SHP77 treated with DMSO at 0.1 percent for 48 hours (cell line): ENCODE measurements around the gene PDCD1LG2.

ENCODE experiments used
- DNase-seq: peaks from one replicate; lab custom pipeline; 2025; lab: John Stamatoyannopoulos, UW

The PDCD1LG2 gene

GRCh38 chr9:5531101-5531882 lies 21.0 kb downstream of the PDCD1LG2 start:
- DNase-seq = no peak

DNA sequence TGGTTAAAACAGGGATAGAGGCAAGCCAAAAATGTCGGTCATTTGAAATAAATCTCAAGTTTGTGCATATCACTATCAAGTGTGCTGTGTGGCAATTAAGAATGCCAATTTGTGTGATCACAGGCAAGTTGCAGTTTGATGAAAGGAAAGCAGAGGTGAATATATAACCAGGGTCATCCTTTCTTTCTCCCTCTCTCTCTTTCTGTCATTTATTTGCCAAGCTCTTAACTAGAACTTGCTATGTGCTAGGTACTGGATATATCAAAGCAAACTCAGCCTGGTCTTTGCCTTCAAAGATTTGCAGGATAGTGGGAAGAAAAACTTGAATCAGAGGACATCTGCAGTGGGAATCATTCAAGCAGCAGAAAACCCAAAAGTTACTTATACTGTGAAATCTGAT lies 22.0 kb downstream of the PDCD1LG2 start:
- no peak for DNase-seq

GRCh38 chr9:5532790-5533189 lies 22.5 kb downstream of the PDCD1LG2 start:
- no peak for DNase-seq

GRCh38 chr9:5536684-5537083 lies 26.4 kb downstream of the PDCD1LG2 start:
- DNase-seq = no peak

GRCh38 chr9:5543875-5544702 lies 33.8 kb downstream of the PDCD1LG2 start:
- DNase-seq = no peak

- DNase-seq = no peak
Measured at GRCh38 chr9:5549658-5550650, 39.6 kb downstream of the PDCD1LG2 start.

DNA sequence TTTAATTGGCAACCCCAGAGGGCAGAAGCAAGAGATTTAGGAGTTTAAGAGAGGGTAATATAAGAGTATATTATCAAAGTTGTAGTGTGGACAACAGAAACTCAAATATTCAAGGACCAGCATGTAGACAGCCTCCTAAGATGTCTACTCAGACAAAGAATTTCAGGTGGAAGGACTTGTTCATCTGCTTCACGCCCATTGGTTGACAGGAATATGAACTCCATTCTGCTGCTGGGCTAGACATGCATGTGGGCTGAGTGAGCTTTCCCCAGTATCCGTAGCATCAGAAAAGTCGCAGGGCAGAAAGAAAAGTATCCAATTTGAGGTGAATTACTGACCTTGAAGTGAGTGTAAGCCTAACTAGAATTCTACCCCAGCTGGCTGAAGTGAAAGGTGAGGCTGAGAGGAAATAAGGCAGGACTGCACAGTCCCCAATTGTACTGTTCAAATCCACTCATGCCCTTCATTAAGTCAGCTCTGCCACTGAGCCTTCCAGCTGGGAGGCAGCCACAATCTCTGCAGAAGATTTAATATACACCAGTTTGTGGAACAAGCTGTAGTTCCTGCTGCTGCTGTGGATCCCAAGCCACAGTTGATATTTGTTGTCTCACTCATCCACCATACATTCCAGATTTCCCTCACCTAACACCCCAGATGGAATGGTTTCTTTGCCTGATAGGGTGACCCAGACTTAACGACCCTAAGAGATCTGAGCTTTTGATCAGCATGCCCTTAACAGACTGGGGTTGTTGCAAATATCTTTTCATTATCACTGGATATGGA lies 41.2 kb downstream of the PDCD1LG2 start:
- DNase-seq = no peak

- no peak for DNase-seq
Measured at GRCh38 chr9:5552301-5552700, 42.0 kb downstream of the PDCD1LG2 start.

- DNase-seq = no peak
Measured at GRCh38 chr9:5553211-5553610, 42.9 kb downstream of the PDCD1LG2 start.

GRCh38 chr9:5554254-5554653 lies 43.9 kb downstream of the PDCD1LG2 start:
- no peak for DNase-seq

- no peak for DNase-seq
Measured at GRCh38 chr9:5556101-5556705, 45.9 kb downstream of the PDCD1LG2 start.

- DNase-seq = no peak
Measured at GRCh38 chr9:5557606-5558587, 47.6 kb downstream of the PDCD1LG2 start.

- DNase-seq = no peak
Measured at GRCh38 chr9:5559659-5560058, 49.3 kb downstream of the PDCD1LG2 start.

- no peak for DNase-seq
Measured at GRCh38 chr9:5560443-5561100, 50.2 kb downstream of the PDCD1LG2 start.

GRCh38 chr9:5561828-5562488 lies 51.6 kb downstream of the PDCD1LG2 start:
- DNase-seq = no peak

DNA sequence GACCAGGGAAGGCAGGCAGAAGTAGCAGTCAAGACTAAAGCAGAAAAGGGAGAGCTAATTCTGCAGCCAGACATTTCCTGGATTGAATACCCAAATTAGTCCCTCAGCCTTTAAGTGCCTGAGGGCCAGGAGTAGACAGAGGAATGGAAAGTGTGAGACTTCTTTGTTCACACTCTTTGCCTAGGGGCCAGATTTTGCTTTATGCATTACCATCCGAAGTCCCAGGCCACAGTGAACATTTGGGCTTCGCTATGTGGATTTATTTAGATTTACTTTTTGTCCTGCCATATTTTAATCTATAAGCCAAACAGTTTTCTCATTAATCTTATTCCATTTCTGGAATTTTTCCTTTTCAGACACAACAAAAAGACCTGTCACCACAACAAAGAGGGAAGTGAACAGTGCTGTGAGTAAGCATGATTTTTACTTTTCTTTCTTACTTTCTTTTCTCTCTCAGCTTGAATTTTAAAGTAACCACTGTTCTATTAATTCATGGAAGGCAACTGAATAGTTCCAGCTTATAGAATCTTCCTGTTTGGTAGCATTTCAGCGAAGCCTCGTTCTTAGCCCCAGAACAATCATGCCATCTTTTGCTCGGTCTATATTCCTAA lies 52.6 kb downstream of the PDCD1LG2 start:
- no peak for DNase-seq

DNA sequence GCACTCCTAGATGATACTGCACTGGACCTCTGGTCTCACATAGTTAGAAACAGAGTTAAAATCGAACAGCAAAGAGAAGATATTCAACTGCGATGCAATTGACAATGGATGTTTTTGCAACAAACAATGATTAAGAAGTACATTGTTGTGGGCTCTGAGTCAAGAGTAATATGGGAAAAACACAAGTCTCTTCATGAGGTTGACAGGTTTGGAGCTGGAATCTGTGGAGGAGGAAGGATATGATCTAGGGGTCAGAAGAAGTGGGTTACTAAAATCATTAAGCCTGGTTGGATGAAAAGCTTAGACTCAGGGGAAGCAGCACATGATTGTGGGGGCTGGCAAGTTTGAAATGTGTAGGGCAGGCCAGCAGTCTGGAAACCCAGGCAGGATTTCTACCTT lies 53.1 kb downstream of the PDCD1LG2 start:
- no peak for DNase-seq

DNA sequence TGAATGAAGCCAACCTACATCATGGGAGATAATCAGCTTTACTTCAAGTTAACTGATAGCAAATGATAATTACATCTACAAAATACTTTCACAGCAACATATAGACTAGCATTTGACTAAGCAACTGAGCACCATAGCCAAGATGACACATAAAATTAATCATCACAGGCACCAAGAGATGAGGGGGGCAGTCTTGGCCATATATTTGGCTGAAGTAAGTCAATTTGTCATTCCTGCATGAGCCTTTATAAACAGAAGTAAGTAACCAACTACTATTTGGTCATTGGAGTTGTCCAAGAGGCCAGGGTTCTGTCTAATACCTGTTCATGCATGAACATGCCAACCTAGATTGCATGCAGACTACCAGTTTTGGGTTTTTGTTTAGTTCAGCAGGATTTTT lies 53.6 kb downstream of the PDCD1LG2 start:
- DNase-seq = no peak
